Stimulated activated naive CD4-positive, alpha-beta T cell treated with Interleukin-2 at 50 U/mL for 16 hours (primary cell): ENCODE data around the gene VSIR.

Experiments
- DNase-seq: peaks from one replicate; lab custom pipeline; 2025; lab: John Stamatoyannopoulos, UW

VSIR gene

DNA sequence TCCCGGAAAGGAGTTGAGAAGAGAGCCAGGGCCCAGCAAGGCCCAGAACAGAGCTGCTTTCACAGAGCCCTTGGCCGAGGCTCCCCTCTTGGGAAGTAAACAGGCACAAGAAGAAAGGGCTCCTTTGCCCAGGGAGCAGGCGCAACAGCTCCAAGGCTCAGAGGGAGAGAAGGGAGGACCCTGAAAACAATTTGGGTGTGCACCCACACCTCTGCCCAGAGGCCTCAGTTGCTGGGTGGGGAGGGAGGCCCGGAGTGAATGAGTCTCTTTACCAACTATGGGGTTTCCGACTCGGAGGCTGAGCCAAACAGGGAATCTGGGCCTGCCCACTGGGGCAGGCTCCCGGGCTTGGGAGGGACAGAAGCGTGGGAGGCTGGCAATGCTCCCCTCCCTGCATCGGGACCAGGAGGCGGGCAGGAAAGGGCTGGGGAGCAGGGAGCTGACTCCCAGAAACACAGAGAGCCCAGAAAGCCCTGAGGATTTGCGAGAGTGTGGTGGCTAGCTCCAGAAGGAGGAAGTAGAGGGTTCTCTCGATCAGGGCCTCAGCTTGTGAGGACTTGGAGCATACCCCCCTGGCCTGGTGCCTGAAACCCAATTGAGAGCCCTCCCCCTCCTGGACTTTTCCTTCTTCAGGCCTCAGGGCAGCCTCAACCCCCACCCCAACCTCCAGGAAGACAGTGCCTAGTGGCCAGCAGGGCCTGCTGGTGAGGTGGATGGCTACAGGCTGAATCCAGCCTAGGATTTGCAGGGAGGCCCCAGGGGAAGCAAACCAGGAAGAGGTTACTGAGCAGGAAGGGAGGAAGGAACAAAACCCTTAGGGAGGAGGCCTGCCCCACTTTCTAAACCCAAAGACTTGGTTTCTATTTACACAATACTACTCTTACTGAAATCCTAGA lies 59.9 kb downstream of the VSIR start:
- peak; percentile 34 for DNase-seq

DNA sequence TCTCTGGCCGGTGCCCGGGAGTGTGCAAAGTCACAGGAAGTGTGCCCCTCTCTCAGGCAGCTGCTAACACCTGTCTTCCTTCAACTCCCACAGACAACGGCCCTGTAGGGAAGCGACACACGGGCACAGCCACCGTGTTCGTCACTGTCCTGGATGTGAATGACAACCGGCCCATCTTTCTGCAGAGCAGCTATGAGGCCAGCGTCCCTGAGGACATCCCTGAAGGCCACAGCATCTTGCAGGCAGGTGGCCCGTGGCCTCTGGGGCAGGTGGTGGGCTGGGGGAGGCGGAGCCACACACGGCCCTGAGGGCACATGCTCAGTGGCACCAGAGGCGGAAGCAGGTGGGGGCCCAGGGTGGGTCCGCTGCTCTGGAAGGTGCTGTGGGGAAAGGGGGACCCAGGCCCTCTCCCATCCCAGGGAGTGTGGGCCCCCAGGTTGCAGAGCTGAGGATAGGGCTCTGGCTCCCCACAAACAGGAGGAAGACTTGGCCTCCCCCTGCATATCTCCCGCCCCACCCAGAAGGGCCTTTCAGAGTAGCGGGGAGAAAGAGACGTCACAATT lies 60.7 kb downstream of the VSIR start:
- no peak for DNase-seq

DNA sequence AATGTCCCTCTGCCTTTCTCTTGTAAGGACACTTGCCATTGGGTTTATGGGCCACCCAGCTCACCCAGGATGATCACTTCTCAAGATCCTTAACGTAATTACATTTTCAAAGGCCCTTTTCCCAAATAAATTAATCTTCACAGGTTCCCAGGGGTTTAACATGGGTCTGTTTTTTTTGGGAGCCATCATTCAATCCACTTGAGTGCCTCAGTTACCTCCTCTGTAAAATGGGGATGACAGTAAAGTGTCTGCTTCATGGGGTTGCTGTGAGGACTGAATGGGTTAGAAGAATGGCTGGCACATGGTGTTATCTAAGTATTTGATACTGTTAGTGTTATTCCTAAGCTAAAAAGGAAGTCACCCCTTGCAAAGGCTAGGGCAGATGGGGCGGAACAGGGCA lies 61.1 kb downstream of the VSIR start:
- no peak for DNase-seq

DNA sequence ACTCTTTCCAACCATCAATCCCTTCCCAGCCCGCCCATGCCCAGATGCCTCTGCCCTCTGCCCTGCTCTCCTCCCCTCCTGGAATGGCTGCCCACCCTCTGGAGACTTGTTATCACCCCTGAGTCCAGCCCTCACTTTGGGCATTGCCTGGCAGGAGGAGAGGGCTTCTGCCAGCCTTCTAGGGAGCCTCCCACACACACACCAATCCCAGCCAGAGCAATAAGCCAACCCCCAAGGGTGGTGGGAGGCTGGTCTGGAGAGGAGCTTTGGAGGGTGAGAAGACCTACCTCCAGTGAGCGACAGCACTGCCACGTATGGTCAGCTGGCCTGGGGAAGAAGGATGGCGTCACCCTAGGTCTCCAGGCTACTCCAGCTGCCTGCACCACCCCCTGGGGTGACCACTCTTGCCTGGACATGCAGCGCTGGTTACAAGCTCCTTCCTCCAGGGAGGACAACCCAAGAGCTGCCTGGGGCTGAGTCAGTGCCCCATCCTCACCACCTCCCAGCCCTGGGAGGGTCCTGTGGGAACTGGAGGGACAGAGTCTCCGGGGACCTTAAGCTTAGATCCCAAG lies 62.2 kb downstream of the VSIR start:
- DNase-seq: no peak

DNA sequence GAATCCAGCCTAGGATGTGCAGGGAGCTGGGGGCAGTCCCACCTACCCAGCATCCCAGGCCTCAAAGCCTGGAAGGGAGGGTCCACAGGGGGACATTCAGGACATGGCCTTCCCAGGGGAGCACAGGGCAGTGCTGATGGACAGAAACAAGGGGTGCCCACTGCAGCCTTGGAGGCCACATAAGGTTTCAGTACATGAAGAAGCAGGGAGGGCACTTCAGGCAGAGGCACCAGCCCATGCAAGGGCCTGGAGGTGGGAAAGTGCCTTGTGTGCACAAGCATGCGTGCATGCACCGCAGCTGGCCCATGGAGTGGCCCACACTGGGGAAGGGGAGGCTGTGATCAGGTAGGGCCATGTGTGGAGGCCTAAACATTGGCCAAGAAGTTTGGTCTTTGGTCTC lies 62.8 kb downstream of the VSIR start:
- DNase-seq: no peak

DNA sequence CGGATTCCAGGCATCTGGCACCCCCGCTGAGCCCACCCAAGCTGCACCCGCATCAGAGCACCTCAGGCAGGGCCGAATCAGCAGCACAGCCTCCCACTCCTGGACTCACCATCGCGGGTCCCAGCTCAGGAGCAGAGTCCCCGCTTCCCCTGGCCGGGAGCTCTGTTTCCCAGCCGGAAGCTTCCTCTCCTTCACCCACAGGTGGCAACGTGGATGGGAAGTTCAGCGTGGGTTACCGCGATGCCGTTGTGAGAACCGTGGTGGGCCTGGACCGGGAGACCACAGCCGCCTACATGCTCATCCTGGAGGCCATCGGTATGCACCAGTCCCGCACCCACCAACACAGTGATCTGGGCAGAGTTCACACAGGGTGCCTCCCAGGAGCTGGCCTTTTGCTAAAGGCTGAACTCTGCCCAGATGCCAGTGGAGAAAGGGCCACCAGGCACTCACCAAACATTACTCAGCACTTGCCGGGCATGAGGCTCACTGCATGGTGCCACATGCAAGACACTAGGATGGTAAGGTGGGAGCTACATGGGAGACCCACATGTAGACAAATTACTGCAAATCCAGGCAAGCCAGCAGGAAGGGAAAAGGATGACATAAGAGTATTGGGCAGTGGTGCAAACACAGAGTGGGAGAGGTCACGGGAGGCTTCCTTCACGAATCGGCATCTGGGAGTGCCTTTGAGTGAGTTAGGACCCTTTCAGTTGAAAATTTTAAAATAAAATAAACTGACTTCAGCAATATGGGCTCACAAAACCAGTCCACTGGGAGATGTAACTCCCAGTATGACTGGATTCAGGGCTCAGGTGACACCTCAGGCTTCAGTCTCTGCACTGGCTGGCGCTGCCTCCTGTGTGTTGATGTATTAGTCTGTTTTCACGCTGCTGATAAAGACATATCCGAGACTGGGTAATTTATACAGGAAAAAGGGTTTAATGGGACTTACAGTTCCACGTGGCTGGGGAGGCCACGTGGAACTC lies 64.1 kb downstream of the VSIR start:
- DNase-seq: no peak

DNA sequence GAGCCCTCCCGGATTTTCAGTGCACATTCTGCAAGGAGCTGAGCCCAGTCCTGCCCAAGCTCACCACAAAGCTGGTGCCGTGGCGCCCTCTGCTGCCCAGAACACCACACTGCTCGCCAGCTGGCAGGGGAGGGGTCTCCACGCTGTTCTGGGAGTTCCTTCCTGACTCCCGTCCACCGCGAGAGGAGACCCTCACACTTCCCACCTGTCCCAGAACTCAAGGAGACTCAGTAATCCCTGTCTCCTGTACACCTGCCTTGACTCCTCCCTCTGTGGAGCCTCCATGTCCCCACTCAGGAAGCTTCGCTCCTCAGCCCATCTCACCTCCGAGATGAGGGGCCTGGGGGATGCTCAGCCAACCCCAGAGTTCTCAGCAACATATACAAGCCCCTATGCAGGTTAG lies 65.0 kb downstream of the VSIR start:
- peak; percentile 55 for DNase-seq

DNA sequence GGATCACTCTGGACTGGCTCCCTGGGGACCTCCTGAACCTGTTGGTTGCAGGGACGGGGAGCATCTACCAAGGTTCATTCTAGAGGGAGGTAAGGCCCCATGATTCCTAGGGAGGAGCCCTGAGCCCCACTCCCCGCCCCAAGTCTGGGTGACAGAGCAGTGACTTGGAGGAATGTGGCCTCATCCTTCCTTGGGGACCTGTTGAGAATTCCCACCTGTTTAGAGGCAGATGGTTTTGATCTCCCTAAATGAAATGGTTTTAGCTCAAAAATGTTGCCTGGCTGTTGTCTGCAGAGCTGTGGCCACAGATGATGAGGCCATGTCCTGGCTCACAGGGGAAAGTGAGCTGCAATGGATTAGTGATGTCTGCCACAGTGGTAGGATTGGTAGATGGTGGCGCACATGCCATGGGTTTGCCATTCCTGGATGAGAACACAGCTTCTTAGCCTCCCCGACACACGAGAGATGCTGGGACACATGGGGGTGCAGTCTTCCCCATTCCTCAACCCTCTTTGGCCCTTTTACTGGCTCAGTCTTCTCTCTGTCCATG lies 66.0 kb downstream of the VSIR start:
- DNase-seq: no peak

DNA sequence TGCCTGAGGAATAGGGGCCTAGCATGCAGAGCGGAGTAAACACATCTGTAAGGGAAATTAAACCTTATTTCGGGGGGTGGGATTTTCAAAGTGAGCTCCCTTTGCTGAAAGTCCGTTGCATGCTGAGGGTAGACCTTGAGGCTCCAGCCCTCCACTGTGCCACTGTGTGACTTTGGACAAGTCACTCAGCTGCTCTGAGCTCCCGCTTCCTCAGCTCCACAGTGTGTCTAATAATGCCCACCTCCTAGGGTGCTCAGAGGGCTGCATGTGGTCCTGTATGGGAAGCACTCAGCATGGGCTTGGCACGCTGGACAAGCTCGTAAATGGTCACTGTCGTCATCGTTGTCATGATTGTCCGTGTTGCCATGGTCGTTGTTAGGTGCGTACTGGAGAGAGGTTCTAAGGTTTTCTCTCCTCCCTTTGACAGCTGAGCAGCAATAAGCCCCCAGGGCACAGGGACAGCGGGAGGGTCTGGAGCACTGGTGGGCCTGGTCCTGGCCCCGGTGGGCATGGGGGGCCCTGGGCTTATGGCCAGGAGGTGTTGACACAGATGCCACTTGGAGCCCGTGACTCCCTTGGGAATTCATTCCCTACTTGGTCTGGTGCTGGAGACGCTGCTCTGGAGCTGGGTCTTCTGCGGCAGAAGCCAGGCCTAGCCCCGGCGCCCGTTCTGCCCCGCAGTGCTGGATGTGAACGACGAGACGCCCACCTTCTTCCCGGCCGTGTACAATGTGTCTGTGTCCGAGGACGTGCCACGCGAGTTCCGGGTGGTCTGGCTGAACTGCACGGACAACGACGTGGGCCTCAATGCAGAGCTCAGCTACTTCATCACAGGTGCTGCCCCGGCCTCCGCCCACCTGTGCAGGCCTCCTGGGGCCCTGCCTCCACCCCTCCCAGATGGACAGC lies 66.9 kb downstream of the VSIR start:
- no peak for DNase-seq

DNA sequence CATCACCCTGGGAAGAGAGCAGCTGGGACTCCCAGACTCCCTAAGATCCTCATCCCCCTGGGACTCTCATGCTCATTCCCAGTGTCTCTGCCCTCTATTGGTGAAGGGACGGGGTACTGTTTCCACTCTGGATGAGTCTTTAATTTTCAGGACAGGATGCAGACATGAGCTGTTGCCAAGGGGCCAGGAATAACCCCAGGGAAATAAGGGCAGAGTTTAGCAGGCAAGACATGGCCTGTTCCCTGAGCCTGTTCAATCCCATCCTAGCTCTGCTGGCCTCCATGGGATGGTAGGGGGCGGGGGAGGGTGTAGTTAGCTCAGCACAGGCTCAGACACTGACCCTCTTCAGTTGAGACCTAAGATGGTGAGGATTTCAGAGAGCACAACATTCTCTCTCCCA lies 67.7 kb downstream of the VSIR start:
- no peak for DNase-seq

DNA sequence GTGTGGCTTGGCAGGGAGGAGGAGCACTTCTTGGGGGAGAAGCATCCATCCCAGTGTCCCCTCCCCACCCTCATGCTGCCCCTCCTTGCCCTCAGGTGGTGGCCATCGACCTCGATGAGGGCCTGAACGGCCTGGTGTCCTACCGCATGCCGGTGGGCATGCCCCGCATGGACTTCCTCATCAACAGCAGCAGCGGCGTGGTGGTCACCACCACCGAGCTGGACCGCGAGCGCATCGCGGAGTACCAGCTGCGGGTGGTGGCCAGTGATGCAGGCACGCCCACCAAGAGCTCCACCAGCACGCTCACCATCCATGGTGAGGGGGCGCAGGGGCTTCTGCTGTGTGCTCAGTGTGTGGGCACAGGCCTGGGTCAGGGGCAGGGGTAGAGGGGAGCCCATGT lies 68.5 kb downstream of the VSIR start:
- DNase-seq: no peak

DNA sequence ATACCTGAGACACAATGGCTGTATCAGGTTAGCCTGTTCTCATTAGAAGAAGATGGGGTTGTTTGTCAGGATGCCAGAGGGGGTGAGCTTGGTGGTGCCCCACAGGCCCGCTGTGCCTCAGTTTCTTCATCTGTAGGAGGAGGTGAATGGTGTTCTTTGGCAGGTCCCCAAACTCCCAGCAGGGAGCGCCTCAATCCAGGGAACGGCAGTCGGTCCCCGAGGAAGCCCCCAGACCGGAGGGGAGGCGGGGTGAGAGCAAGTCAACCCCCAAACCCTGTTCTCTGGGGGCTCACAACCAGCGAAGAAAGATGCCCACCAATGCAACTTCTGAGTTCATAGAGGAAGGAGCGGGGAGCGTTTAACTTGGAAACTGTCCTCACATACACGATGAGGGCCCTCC lies 69.7 kb downstream of the VSIR start:
- DNase-seq: no peak

DNA sequence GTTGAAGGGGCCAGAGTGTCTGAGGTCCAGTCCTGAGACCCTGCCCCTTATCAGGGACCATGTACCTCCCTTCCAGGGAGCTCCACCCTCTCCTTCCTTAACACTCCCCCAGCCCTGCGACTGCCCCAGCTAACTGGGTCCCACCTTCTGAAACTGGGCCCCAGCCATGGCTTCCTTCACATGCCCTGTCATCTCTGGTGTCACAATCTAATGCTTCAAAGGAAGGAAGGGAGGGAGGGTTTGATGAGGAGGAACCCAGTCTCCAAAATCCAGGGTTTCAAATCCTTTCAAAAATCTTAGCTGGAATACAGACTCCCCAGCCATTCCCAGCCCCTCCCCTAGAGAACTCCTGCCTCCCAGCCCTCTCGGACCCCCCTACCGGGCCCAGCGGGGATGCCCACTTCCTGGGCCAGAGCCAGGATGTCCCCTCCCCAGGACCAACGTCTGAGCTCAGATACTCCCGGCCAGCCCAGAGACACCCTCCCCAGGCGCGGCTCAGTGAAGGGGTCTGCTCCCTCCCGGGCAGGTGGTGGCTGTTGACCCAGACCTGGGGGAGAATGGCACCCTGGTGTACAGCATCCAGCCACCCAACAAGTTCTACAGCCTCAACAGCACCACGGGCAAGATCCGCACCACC lies 71.7 kb downstream of the VSIR start:
- no peak for DNase-seq

DNA sequence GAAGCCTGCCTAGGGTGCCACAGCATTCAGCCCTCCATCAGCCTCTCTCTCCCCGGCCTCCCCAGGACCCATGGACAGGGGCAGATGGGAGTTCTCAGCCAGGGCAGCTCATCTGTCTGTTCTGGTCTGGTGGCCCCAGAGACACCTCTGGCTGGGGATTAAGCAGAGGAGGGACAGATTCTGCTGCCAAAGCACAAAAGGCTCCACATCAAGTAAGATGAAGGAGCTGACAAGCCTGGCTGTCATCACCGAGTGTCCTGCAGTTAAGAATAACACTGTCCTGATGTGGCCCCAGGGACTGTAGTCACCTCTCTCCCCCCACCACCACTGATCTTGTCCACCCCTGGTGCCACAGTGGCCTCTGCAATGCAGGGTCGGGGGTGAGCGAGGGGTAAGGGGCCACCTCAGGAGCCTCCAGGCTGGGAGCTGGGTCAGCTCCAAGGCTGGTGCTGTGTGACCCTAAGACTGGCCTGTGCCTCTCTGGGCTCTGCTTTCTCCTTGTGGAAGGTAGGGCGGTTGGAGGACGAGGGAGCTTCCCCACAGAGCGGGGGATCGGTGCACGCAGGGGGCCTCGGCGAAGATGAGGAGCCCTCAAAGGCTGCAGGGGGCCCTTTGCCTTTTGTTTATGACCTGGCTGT lies 72.5 kb downstream of the VSIR start:
- DNase-seq: no peak

DNA sequence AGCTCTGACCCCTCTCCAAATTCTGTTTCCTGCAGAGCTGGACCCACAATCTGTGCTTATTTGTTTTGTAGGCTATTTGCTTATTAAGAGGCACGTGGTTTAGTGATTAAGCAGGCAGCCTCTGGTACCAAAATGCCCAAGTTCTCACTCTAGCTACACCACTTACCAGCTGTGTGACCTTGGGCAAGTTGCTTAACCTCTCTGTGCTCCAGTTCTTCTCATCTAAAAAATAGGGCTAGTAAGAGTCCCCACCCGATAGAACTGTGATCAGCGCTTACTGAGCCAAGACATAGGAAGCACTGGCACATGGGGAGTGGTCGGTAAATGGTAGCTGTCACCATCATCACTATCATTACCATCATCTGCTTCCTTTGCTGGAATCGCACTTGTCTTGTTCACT lies 74.6 kb downstream of the VSIR start:
- DNase-seq: no peak

DNA sequence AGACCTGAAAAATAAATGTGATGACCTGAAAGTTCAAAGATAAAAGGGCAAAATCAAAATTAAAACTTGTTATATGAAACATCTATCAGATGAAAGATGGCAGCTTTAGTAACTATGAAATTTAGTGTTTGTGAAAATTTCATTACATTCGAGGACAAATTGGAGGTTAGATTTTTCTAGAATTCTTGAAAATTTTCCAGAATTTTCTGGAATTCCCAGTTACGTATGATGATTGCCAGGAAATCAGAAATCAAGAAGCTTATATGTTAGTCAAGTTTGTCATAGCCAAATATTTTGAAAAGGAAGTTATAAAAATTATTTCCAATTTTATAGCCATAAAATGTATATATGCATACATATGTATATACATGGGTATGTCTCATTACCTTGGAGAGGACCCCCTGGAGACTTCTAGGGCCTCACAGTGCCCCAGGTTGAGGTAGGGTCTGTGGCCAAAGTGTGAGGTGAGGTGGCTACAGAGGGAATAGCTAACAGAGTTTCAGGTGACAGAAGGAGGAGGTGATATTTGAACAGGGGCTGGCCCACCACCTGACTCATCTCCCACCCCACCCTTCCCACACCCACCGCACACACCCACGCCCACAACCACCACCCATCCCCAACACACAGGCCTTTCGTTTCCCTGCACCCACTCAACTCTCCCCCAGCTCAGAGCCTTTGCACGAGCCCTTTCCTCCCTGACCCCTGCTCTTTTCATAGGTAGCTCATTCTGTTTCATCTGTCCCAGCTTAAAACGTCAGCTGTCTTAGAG lies 75.2 kb downstream of the VSIR start:
- peak; percentile 72 for DNase-seq
